ENCODE measurements around the gene CAMK1D.
"Not testable (repeated sequence)": the region's sequence is repeated elsewhere in the genome, so short reads cannot be mapped to it uniquely, and the experiment has no call there.

Gene CAMK1D

GRCh38 chr10:12791728-12792127 lies 442.4 kb downstream of the CAMK1D start:
- no peak for DNase-seq (ENCODE audit: low read depth in 3 of 3)

- no peak for DNase-seq (ENCODE audit: low read depth in 3 of 3)
Measured at GRCh38 chr10:12792889-12793556, 443.7 kb downstream of the CAMK1D start.

GRCh38 chr10:12795315-12796110 lies 446.2 kb downstream of the CAMK1D start:
- DNase-seq (ENCODE audit: low read depth in 3 of 3), result no peak

- DNase-seq (ENCODE audit: low read depth in 3 of 3), result no peak
Measured at GRCh38 chr10:12796401-12797160, 447.2 kb downstream of the CAMK1D start.

DNA sequence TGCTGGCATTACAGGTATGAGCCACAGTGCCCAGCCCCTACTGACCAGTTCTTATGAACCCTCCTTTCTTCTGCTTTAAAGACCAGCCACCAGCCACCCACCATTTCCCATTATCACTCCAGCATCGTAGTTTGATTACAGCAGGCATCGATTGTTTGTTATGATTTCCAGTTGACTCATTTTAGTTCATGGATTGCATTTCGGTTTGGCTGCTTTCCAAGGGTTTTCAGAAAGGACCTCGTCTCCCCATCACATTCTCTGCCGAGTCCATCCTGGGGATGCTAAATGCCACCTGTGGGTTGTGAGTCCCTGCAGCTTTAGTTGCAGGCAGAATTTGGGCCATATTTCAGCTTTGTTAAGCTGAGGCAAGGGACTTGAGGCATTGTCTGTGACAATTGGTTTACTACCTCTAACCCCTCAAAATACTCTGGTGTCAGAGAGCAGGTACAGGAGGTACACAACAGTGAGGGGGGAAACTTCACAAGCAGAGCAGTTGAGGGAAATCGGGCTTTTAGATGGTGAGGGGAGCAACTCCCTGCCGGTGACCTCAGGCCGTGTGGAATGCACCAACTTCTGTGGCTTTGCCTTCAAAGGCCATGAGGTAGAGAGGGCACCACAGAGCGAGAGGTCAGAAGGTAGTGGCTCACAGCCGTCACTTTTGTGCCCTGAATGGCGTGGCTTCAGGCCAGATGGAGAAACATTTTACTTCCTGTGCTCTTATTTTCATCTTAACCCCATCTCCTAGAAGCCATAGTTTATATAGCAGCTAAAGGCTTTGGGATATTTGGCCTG lies 448.3 kb downstream of the CAMK1D start:
- DNase-seq (ENCODE audit: low read depth in 3 of 3), result no peak

DNA sequence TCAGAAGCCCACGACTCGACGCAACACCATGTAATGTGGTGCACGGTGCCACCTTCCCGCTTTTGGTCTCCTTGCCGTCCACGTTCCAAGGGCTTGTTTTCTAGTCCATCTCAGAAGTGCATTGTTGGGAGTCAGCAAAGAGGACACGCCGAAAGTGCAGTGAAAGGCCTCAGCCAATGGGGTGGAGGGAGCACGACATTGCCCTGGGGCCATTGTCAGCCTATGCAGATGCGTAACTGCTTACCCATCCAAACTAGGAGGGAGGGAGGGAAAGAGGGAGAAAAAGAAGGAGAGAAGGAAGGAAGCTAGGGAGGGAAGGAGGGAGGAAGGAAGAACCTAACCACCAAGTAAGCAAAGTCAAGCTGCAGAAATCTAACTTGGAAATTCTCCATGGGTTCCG lies 449.8 kb downstream of the CAMK1D start:
- no peak for DNase-seq (ENCODE audit: low read depth in 3 of 3)

DNA sequence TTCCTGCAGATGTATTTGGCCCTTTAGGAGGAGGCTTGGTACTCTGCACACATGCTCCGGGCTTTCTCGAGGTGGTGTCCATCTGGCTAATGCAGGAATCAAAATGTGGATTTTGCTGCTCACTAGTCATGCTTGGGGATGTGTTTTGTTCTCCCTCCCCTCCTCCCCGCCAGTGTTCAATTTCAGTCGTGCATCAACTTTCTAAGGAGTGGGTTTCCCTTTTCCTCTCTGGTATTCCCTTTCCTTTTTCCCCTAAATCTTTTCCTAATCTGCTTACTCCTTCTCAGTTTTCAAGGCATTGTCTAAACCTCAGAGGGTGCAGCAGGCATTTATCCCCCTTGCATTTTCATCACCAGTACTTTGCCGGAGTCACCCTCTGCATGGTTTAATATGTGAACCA lies 450.4 kb downstream of the CAMK1D start:
- no peak for DNase-seq (ENCODE audit: low read depth in 3 of 3)

GRCh38 chr10:12800302-12800701 lies 451.0 kb downstream of the CAMK1D start:
- no peak for DNase-seq (ENCODE audit: low read depth in 3 of 3)

DNA sequence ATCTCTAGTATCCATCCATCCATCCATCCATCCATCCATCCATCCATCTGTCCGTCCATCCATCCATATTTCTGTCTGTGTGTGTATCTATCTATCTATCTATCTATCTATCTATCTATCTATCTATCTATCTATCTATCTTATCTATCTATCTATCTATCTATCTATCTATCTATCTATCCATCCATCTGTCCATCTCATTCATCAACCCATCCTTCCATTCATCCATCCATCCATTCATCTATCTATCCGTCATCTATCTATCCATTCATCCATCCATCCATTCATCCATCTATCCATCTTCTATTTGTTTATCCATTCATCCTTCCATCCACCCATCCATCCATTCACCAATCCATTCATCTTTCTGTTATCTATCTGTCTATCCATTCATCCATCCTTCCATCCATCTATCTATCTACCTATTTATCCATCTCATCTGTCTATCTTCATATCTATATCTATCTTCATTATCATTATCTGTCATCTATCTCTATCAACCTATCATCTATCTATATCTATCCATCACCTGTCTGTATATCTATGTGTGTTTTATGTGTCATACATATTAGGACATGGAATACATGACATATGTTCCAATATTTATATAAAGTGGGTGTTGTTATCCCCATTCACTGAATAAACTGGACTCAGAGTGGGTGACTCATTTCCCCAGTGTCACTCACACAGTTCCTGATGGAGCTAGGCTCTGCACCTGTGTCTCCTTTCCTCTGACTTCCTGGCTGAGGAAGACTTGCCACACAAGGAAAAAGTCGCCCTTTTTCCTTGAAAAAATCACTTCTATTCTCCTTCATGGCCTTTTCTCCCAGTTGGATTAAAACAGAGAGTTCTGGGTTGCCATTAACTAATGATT lies 452.1 kb downstream of the CAMK1D start:
- DNase-seq (ENCODE audit: low read depth in 3 of 3), result no peak

DNA sequence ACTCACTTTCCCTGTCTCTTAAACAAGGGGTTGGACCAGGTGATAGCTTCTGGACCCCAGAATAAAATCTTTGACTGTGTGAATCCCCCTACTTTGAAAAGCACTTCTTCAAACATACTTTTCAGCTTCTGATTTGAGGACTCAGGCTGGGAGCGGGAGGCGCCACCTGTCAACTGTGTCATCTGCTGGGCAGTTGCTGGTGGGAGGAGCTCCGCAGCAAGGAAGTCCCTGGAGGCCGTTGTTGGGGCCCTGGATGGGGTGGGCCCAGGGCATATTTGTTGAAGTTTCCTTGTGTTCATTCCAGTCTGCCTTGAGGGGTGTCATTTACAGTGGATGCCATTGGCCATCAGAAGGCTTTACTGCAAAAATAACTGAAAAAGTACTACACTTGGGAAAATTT lies 454.4 kb downstream of the CAMK1D start:
- DNase-seq (ENCODE audit: low read depth in 3 of 3), result no peak

DNA sequence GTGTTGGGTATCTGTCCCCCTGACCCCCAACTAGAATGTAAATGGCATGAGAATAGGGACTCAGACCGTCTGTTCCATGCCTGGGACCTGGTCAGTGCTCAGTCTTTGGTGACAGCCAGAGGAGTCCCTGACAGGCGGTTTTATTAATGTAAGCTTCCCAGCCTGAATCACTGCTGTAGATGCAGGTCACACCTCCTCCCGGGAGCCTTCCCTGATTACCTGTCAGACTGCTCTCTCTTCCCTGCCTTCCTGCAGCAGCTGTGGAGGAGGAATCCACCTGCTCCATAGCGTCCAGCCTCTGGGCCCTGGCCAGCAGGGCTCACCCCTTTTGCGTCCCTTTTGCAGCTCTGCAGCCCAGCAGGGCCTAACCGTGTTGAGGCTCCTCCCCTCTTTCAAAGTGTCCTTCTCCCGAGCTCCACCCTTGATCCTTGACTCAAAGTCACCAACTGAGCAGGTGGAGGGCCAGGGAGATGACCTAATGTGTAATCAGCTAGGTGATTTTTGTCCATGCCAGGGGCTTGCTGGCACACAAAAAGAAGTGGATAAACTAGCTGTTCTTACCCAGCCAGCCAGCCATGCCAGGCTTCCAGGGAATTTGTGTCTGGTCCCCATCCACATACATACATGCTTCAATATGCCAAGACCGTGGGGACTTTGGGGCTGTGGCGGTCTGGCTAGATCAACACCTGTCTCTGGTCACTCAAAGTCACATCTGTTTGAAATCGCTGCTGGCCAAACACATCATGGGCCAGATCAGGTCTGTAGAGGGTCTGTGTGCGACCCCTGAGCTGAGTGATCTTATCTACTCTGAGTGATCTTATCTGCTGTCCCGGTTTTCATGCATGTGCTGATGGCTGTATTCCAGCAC lies 457.1 kb downstream of the CAMK1D start:
- DNase-seq (ENCODE audit: low read depth in 3 of 3), result no peak

DNA sequence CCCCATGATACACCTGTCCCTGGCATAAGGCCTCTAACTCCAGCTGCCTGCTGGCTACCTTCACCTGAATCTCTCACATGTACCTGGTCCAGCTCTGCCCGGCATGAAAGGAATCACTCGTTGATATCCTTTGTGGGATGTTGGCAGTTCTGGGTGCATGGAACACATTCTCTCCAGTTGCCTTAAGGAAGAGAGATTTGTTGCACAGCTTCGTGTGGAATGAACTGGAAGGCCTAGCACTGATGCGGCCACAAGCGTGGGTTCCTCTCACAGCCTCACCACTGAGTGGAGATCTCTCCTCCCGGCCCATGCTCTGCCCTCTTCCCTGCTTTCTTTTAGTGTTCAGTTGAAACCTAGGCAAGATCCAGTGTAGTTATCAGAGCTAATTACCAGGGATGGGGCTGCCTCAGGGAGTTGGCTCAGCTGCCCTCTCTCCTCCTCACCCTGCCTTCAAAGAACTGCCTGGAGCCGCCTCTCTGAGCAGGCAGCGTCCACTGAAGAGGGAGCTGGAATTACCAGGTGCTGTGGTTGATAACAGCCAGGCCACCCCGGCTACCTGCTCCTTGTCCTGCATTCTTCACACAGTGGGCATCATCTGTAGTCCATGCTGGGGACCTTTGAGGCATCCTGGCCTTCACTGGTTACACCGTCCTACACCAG lies 457.9 kb downstream of the CAMK1D start:
- DNase-seq (ENCODE audit: low read depth in 3 of 3), result no peak

DNA sequence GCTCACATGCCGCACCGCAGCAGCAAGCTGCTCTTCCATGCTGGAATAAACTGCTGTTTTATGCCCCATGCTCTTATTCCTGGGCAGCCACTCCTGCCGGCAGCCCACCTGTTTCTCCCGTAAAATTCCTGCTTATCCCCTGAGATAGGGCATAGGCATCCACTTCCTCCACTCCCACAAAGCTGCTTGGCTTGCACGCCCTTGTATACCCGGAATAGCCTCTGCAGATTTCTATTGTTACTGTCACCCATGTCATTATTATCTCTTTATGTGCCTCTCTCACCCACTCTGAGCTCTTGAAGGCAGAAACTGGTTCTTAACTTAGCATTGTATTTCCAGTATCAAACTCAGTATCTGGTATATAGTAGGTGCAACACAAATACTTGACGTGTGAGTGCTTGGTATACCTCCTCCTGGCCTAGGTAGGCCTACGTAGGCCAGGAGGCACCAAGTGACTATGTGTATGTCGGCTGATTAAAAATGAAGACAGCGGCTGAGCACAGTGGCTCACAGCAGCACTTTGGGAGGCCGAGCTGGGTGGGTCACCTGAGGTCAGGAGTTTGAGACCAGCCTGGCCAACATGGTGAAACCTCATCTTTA lies 458.8 kb downstream of the CAMK1D start:
- no peak for DNase-seq (ENCODE audit: low read depth in 3 of 3)

- DNase-seq (ENCODE audit: low read depth in 3 of 3), result not testable (repeated sequence)
Measured at GRCh38 chr10:12810046-12810445, 460.7 kb downstream of the CAMK1D start.

DNA sequence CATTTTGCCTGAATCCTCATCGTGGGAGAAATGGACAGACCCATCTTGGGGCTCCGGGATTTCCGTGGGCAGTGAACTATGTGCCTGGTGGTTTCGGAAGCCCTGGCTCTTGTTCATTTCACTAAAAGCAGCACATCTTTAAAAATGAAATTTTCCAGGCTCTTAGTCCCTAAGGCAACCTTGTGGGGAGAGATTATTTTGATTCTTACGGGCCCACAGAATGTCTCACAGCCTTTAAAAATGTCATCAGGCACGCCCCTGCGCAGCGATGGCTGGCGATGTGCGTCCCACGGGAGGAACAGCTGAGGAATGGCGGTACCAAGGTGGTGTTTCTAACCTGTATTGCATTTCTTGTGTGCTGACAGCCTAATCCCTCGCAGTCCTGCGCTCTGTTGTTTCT lies 462.5 kb downstream of the CAMK1D start:
- no peak for DNase-seq (ENCODE audit: low read depth in 3 of 3)

- DNase-seq (ENCODE audit: low read depth in 3 of 3), result no peak
Measured at GRCh38 chr10:12812571-12812970, 463.2 kb downstream of the CAMK1D start.

- DNase-seq (ENCODE audit: low read depth in 3 of 3), result no peak
Measured at GRCh38 chr10:12814166-12814565, 464.8 kb downstream of the CAMK1D start.

GRCh38 chr10:12819071-12819470 lies 469.7 kb downstream of the CAMK1D start:
- no peak for DNase-seq (ENCODE audit: low read depth in 3 of 3)

DNA sequence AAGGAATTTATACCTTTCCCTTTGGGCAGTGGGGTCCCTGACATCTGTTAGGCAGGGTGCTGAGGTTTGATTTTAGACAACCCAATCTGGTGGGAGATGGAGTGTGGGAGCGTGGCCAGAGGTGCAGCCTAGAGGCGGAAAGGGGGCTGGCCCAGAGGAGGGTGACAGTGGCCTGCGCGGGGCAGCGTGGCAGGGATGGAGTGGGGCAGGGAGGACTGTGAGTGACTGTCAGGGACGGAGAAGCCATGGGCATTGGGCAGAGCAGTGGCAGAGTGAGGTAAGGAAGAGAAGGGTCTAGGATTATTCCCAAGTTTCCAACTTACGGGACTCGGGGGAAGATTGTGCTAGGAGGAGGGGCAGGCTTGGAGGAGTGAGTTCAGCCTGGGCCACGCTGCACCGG lies 470.3 kb downstream of the CAMK1D start:
- no peak for DNase-seq (ENCODE audit: low read depth in 3 of 3)

All from stimulated activated CD4-positive, alpha-beta T cell treated with anti-CD3 and anti-CD28 coated beads, TNF-alpha, amount 100 ng/mL, for 24 hours (primary cell).